ENCODE measurements around the gene GZMM. TPM values are rescaled to one million over a fixed set of nuclear protein-coding genes. Genes with fewer than 3 reads are reported as not detected.

GZMM gene
- total RNA-seq, 1 donor from 2014 or later = not detected

GRCh38 chr19:541699-542098 lies 2.2 kb upstream of the GZMM start:
- DNase-seq (ENCODE audit: extremely low spot score in 2 of 2) = no peak
- no peaks in the 10 kb centered on the region for H3K9me3 ChIP-seq
- H3K4me1 ChIP-seq = peaks cover 7% of the 10 kb centered on the region
- H3K36me3 ChIP-seq = peaks cover 0 to 44% of the 10 kb centered on the region in 2 donors
- no peaks in the 10 kb centered on the region for H3K27me3 ChIP-seq
- no peak overlapping the region for H3K4me3 ChIP-seq
- no peak overlapping the region for H3K27ac ChIP-seq
- intact Hi-C loops (cut with DNase I) = no loop called here
- no peak for TF ChIP-seq POLR2A (IDR thresholded peaks at IDR 0.05)
- no peak for TF ChIP-seq CTCF (IDR thresholded peaks at IDR 0.05)
- TF ChIP-seq POLR2AphosphoS5 (IDR thresholded peaks at IDR 0.05; ENCODE audit: insufficient read depth in 1 of 2, low read depth in 1 of 2) = no peak

GRCh38 chr19:542173-542866 lies 1.5 kb upstream of the GZMM start:
- no peak overlapping the region for H3K4me3 ChIP-seq
- no peaks in the 10 kb centered on the region for H3K27me3 ChIP-seq
- H3K27ac ChIP-seq = no peak overlapping the region
- intact Hi-C loops (cut with DNase I) = no loop called here
- H3K9me3 ChIP-seq = no peaks in the 10 kb centered on the region
- TF ChIP-seq POLR2AphosphoS5 (IDR thresholded peaks at IDR 0.05; ENCODE audit: insufficient read depth in 1 of 2, low read depth in 1 of 2) (no peak), POLR2A (IDR thresholded peaks at IDR 0.05) (no peak), CTCF (IDR thresholded peaks at IDR 0.05) (no peak)
- H3K36me3 ChIP-seq = peaks cover 0 to 38% of the 10 kb centered on the region in 2 donors
- DNase-seq (ENCODE audit: extremely low spot score in 2 of 2) = no peak
- H3K4me1 ChIP-seq = peaks cover 7% of the 10 kb centered on the region

- no peak overlapping the region for H3K4me3 ChIP-seq
- peaks cover 16% of the 10 kb centered on the region for H3K4me1 ChIP-seq
- no peaks in the 10 kb centered on the region for H3K27me3 ChIP-seq
- H3K27ac ChIP-seq = no peak overlapping the region
- H3K9me3 ChIP-seq = no peaks in the 10 kb centered on the region
- intact Hi-C loops (cut with DNase I) = no loop called here
- no peak for DNase-seq (ENCODE audit: extremely low spot score in 2 of 2)
- TF ChIP-seq POLR2A (IDR thresholded peaks at IDR 0.05) (no peak), POLR2AphosphoS5 (IDR thresholded peaks at IDR 0.05; ENCODE audit: insufficient read depth in 1 of 2, low read depth in 1 of 2) (no peak), CTCF (IDR thresholded peaks at IDR 0.05) (no peak)
- H3K36me3 ChIP-seq = peaks cover 0 to 7% of the 10 kb centered on the region in 2 donors
These were observed 3.3 kb downstream of the GZMM start for GRCh38 chr19:547117-547516.

- no peaks in the 10 kb centered on the region for H3K36me3 ChIP-seq
- no peak overlapping the region for H3K4me3 ChIP-seq
- intact Hi-C loops (cut with DNase I) = no loop called here
- no peak for DNase-seq (ENCODE audit: extremely low spot score in 2 of 2)
- TF ChIP-seq CTCF (IDR thresholded peaks at IDR 0.05) (no peak), POLR2AphosphoS5 (IDR thresholded peaks at IDR 0.05; ENCODE audit: insufficient read depth in 1 of 2, low read depth in 1 of 2) (no peak), POLR2A (IDR thresholded peaks at IDR 0.05) (no peak)
- no peaks in the 10 kb centered on the region for H3K9me3 ChIP-seq
- H3K27ac ChIP-seq = no peak overlapping the region
- no peaks in the 10 kb centered on the region for H3K27me3 ChIP-seq
- H3K4me1 ChIP-seq = peaks cover 16% of the 10 kb centered on the region
These were observed 4.2 kb downstream of the GZMM start for GRCh38 chr19:547836-548720.
